ENCODE results near the gene STX2. TPM values are rescaled to one million over a fixed set of nuclear protein-coding genes. Genes with fewer than 3 reads are reported as not detected.

The STX2 gene
- total RNA-seq, 4 donors from 2014 or later: 20.9 to 35.9 (median 29.5) TPM

- no peak for TF ChIP-seq CTCF (IDR thresholded peaks at IDR 0.05; ENCODE audit: low read depth)
Observed at GRCh38 chr12:130873106-130873795, 34.2 kb upstream of the STX2 start.

GRCh38 chr12:130872179-130873096, 33.4 kb upstream of the STX2 start:
- no peak for TF ChIP-seq CTCF (IDR thresholded peaks at IDR 0.05; ENCODE audit: low read depth)

GRCh38 chr12:130871286-130872178, 32.5 kb upstream of the STX2 start, which contains the start of gene RAN:
TSS of gene RAN (plus strand) at chr12:130872066. CDS start at chr12:130872594, 528 bp downstream.
- no peak for TF ChIP-seq CTCF (IDR thresholded peaks at IDR 0.05; ENCODE audit: low read depth)

- no peak for TF ChIP-seq CTCF (IDR thresholded peaks at IDR 0.05; ENCODE audit: low read depth)
Observed at GRCh38 chr12:130870442-130871285, 31.6 kb upstream of the STX2 start.

- no peak for TF ChIP-seq CTCF (IDR thresholded peaks at IDR 0.05; ENCODE audit: low read depth)
Observed at GRCh38 chr12:130868412-130868811, 29.4 kb upstream of the STX2 start.

GRCh38 chr12:130863298-130863697, 24.2 kb upstream of the STX2 start:
- TF ChIP-seq CTCF (IDR thresholded peaks at IDR 0.05; ENCODE audit: low read depth): no peak
